Gastroesophageal sphincter (tissue), 4 donors: ENCODE results near the gene VSTM2L. TPM values are rescaled to one million over a fixed set of nuclear protein-coding genes. Genes with fewer than 3 reads are reported as not detected.

Source experiments
- ATAC-seq: fragments of 150-250 bp; one replicate; pipeline ENCODE4 v1.9.1; 2016; ENCODE audit warnings: mild to moderate bottlenecking, moderate library complexity
- H3K27ac ChIP-seq, 4 donors: fragments of 200-600 bp; sonication (generic) in 3 of 4; 1 replicate in 3 of 4; 2 replicates in 1 of 4; pipeline ENCODE4 v1.5.1; 2016 to 2019
- H3K27me3 ChIP-seq: fragments of 200-600 bp; sonication (generic); one replicate; pipeline ENCODE4 v1.5.1; 2019
- H3K36me3 ChIP-seq, 2 donors: fragments of 200-600 bp; sonication (generic); one replicate each; pipeline ENCODE4 v1.5.1; 2019; ENCODE audit warnings: control low read depth in 1 of 2
- H3K4me1 ChIP-seq, 3 donors: fragments of 200-600 bp; sonication (generic); 1 replicate in 2 of 3; 2 replicates in 1 of 3; pipeline ENCODE4 v1.5.1; 2016 to 2019; ENCODE audit warnings: control low read depth in 2 of 3
- H3K4me3 ChIP-seq, 2 donors: fragments of 200-600 bp; sonication (generic); one replicate each; pipeline ENCODE4 v1.5.1; 2019; ENCODE audit warnings: mild to moderate bottlenecking in 1 of 2, moderate library complexity in 1 of 2
- H3K9me3 ChIP-seq, 3 donors: fragments of 200-600 bp; sonication (generic); one replicate each; pipeline ENCODE4 v1.5.1; 2017 to 2019; ENCODE audit warnings: control low read depth in 2 of 3
- EP300 ChIP-seq: sonication (generic); formaldehyde crosslinking; IDR thresholded peaks from one replicate; pipeline ENCODE4 v1.6.1; 2017; ENCODE audit warnings: antibody characterized with exemption, mild to moderate bottlenecking
- POLR2A ChIP-seq, 2 donors: fragments of 450-650 bp; IDR thresholded peaks; one replicate each; pipeline ENCODE4 v1.6.1; 2017; ENCODE audit warnings: antibody characterized with exemption in 2 of 2, mild to moderate bottlenecking in 2 of 2, moderate library complexity in 1 of 2
- POLR2AphosphoS5 ChIP-seq: sonication (generic); formaldehyde crosslinking; IDR thresholded peaks from one replicate; pipeline ENCODE4 v1.6.1; 2017; ENCODE audit warnings: antibody characterized with exemption
- WGBS, 2 donors: methylation state at CpG; one replicate each; pipeline ENCODE4 v1.1.5; 2018; ENCODE audit warnings: low coverage in 1 of 2; 5-methylcytosine and 5-hydroxymethylcytosine counted together
- total RNA-seq, 4 donors: library from RNA; depleted of rRNA; stranded (reverse); fragments of >200 nt; gene quantifications; one replicate each; pipeline ENCODE4 v1.1.0, GENCODE V29; 2016
- TF ChIP-seq, protein P1 (sequence below), 4 experiments: fragments of 200-600 bp in 2 of 4; fragments of 450-650 bp in 2 of 4; sonication (generic) in 1 of 4; IDR thresholded peaks; one replicate each; pipeline ENCODE4 v1.5.1; 2017 to 2019; ENCODE audit warnings: antibody characterized with exemption in 4 of 4, mild to moderate bottlenecking in 2 of 4, moderate library complexity in 2 of 4

The VSTM2L gene
- total RNA-seq, 4 donors from 2014 or later, result 0.94 to 8.5 (median 7.0) TPM

DNA sequence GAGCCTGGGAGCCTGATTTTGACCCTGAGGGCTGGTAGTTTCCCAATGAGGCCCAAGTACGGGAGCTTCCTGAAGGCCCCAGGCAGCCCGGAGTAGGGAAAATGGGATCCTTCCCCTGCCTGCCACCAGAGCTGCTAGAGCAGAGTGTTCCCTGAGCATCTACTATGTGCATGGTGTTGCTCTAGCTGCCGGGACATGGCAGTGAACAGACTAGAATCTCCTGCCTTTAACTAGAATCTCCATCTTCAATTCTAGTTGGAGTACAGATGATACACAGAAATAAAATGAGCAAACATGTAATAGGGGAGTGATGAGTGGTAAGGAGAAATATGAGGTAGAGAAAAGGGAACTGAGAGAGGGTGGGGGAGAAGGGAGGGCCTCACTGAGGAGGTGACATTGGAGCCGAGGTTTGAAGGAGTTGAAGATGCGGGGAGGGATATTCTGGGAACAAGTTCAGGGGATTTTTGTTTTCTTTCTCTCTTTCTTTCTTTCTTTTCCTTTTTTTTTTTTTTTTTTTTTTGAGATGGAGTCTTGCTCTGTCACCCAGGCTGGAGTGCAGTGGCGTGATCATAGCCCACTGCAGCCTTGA is 18.5 kb downstream of the VSTM2L start:
- peaks cover 0 to 7% (median 0%) of the 10 kb centered on the region in 3 donors for H3K4me1 ChIP-seq
- 80 to 90% methylated on average over 2 to 5 of the region's 6 CpGs for WGBS, 2 donors
- H3K9me3 ChIP-seq, result no peaks in the 10 kb centered on the region
- H3K36me3 ChIP-seq, result no peaks in the 10 kb centered on the region
- ATAC-seq, result no peak
- peaks cover 7% of the 10 kb centered on the region for H3K27me3 ChIP-seq
- TF ChIP-seq, protein P1, sequence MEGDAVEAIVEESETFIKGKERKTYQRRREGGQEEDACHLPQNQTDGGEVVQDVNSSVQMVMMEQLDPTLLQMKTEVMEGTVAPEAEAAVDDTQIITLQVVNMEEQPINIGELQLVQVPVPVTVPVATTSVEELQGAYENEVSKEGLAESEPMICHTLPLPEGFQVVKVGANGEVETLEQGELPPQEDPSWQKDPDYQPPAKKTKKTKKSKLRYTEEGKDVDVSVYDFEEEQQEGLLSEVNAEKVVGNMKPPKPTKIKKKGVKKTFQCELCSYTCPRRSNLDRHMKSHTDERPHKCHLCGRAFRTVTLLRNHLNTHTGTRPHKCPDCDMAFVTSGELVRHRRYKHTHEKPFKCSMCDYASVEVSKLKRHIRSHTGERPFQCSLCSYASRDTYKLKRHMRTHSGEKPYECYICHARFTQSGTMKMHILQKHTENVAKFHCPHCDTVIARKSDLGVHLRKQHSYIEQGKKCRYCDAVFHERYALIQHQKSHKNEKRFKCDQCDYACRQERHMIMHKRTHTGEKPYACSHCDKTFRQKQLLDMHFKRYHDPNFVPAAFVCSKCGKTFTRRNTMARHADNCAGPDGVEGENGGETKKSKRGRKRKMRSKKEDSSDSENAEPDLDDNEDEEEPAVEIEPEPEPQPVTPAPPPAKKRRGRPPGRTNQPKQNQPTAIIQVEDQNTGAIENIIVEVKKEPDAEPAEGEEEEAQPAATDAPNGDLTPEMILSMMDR (IDR thresholded peaks at IDR 0.05), result no peak
- TF ChIP-seq EP300 (no peak), POLR2A (IDR thresholded peaks at IDR 0.05) (no peak), POLR2AphosphoS5 (no peak)
- no peak overlapping the region for H3K4me3 ChIP-seq
- H3K27ac ChIP-seq, result no peak overlapping the region

DNA sequence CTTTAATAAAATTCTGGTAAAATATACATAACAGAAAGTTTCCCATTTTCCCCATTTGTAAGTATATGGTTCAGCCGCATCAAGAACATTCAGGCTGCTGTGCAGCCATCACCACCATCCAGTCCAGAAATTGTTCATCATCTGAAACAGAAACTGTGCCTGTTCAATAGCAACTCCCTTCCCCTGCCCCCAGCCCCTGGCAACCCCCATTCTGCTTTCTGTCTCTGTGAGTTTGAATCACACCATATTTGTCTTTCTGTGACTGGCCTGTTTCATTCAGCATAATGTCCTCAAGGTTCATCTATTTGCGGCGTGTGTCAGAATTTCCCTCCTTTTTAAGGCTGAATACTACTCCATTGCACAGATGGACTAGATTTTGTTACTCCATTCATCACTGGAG is 19.1 kb downstream of the VSTM2L start:
- TF ChIP-seq POLR2AphosphoS5 (no peak), EP300 (no peak), POLR2A (IDR thresholded peaks at IDR 0.05) (no peak)
- TF ChIP-seq, protein P1 (IDR thresholded peaks at IDR 0.05), result no peak
- peaks cover 0 to 6% (median 0%) of the 10 kb centered on the region in 3 donors for H3K4me1 ChIP-seq
- peaks cover 5% of the 10 kb centered on the region for H3K27me3 ChIP-seq
- no peak overlapping the region for H3K4me3 ChIP-seq
- H3K9me3 ChIP-seq, result no peaks in the 10 kb centered on the region
- H3K27ac ChIP-seq, result no peak overlapping the region
- WGBS, 2 donors, result 86 to 100% methylated on average over 1 of the region's 3 CpGs
- no peak for ATAC-seq
- no peaks in the 10 kb centered on the region for H3K36me3 ChIP-seq

DNA sequence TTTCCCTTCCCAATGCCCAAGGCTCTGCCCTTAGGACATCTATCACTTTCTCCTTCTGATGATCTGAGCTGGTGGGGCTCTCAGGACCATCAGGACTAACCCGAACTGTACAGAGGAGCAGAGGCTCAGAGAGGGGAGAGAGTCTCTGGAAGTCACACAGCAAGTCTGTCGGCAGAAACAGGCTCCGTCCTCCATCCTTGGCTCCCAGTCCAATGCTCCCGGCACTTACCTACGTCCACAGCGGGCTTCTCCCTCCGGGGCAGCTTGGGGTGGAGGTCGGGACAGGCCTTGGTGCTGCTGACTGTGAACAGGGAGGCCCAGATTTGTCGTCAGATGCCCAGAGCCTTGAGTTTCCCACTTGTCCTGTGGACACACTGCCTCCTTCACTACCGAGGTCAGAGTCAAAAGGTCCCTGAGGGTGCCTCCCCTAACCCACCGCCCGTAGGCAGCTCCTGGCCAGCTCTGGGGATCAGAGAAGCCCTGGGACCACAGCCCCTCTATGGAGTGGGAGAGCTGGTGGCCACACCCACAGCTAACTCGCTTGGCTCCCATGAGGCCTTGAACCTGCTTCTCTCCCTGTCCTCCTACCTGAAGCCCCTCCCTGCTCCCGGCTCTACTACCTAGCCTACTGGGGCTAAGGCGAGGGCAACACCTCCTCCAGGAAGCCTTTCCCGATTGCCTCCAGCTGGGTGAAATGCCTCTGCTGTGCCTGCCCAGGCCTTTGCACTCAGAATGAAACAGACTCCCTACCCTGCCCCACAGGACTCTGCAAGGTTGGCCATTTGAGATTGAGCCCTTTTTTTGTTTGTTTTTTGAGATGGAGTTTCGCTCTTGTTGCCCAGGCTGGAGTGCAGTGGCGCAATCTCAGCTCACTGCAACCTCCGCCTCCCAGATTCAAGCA is 22.6 kb downstream of the VSTM2L start:
- peaks cover 5% of the 10 kb centered on the region for H3K27me3 ChIP-seq
- 100% methylated on average over 1 of the region's 19 CpGs; no CpG with 5 or more reads in 1 of the 2 donors for WGBS, 2 donors
- H3K9me3 ChIP-seq, result no peaks in the 10 kb centered on the region
- H3K27ac ChIP-seq, result no peak overlapping the region
- no peak for TF ChIP-seq POLR2A (IDR thresholded peaks at IDR 0.05)
- TF ChIP-seq, protein P1 (IDR thresholded peaks at IDR 0.05), result no peak
- TF ChIP-seq POLR2AphosphoS5, result no peak
- TF ChIP-seq EP300, result no peak
- H3K4me1 ChIP-seq, result no peaks in the 10 kb centered on the region
- no peak overlapping the region for H3K4me3 ChIP-seq
- no peak for ATAC-seq
- H3K36me3 ChIP-seq, result no peaks in the 10 kb centered on the region

DNA sequence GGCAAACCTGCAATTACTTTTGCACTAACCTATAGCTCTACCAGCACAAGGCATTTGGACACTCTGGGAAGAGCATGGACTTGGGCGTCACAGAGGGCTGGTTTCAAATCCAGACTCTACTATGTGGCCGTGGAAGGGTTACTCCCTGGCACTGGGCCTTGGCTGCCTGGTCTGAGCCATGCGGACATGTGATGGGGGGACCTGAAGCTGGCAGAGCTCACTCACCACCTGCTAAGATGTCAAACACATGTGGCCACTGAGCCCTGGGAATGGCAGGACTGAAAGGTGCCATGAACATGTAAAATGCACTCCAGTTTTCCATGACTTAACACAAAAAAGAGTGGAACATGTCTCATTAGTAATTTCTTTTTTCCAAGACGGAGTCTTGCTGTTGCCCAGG is 23.7 kb downstream of the VSTM2L start:
- ATAC-seq, result no peak
- TF ChIP-seq, protein P1 (IDR thresholded peaks at IDR 0.05), result no peak
- TF ChIP-seq POLR2A (IDR thresholded peaks at IDR 0.05) (no peak), POLR2AphosphoS5 (no peak), EP300 (no peak)
- no peaks in the 10 kb centered on the region for H3K4me1 ChIP-seq
- H3K27ac ChIP-seq, result no peak overlapping the region
- H3K27me3 ChIP-seq, result peaks cover 5% of the 10 kb centered on the region
- no peaks in the 10 kb centered on the region for H3K9me3 ChIP-seq
- 75 to 80% methylated on average over 2 to 3 of the region's 4 CpGs for WGBS, 2 donors
- H3K36me3 ChIP-seq, result no peaks in the 10 kb centered on the region
- H3K4me3 ChIP-seq, result no peak overlapping the region
